GM19463 (cell line): ENCODE measurements around the gene TUG1.

ENCODE experiments used
- ATAC-seq: cut with Tn5 transposase; IDR thresholded peaks from one replicate; pipeline ENCODE4 v1.9.1; 2021; ENCODE audit warnings: mild to moderate bottlenecking, moderate library complexity; ENCODE audit not compliant: unreplicated experiment

Gene TUG1

GRCh38 chr22:30996462-30996861 is 27.4 kb downstream of the TUG1 start:
- no peak for ATAC-seq

- no peak for ATAC-seq
Observed at GRCh38 chr22:30998329-30998728, 29.3 kb downstream of the TUG1 start.

GRCh38 chr22:31001124-31001770 is 32.2 kb downstream of the TUG1 start:
- no peak for ATAC-seq

- ATAC-seq = no peak
Observed at GRCh38 chr22:31005535-31005934, 36.5 kb downstream of the TUG1 start.

GRCh38 chr22:31019191-31019930 is 50.3 kb downstream of the TUG1 start:
- no peak for ATAC-seq

- no peak for ATAC-seq
Observed at GRCh38 chr22:31020334-31020733, 51.3 kb downstream of the TUG1 start.

- no peak for ATAC-seq
Observed at GRCh38 chr22:31022516-31022915, 53.5 kb downstream of the TUG1 start.
